Mesenteric fat pad (tissue), 1 donor: Measurements from ENCODE around the gene SIK3. TPM values are rescaled to one million over a fixed set of nuclear protein-coding genes. Genes with fewer than 3 reads are reported as not detected.
"Not testable (repeated sequence)": the region's sequence is repeated elsewhere in the genome, so short reads cannot be mapped to it uniquely, and the experiment has no call there.

Experiments
- DNase-seq: peaks from one replicate; pipeline ENCODE4 v3.0.0-alpha.2; 2020; ENCODE audit warnings: low spot score
- total RNA-seq: library from RNA; stranded (reverse); fragmentation: NEBNext Ultra II Directional; extraction: Animal tissue kit (Norgen Biotek cat#: 25700); gene quantifications from one replicate; pipeline ENCODE4 v1.2.1, GENCODE V29; 2021
- donor health status: DM: yes; HTN: yes; CAD: no.

SIK3 gene
- total RNA-seq, 1 donor from 2014 or later = 39.2 TPM

DNA sequence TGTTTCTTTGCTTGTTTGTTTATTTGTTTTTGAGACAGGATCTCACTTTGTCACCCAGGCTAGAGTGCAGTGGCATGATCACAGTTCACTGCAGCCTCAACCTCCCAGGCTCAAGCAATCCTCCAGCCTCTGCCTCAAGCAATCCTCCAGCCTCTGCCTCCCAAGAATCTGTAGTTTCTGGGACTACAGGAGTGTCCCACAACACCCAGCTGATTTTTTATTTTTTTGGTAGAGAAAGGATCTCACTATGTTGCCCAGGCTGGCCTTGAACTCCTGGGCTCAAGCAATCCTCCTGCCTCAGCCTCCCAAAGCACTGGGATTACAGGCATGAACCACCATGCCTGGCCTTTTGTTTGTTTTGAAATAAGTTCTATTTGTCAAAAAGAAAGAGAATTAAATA, 296.6 kb downstream of the SIK3 start:
- not testable (repeated sequence) for DNase-seq

DNA sequence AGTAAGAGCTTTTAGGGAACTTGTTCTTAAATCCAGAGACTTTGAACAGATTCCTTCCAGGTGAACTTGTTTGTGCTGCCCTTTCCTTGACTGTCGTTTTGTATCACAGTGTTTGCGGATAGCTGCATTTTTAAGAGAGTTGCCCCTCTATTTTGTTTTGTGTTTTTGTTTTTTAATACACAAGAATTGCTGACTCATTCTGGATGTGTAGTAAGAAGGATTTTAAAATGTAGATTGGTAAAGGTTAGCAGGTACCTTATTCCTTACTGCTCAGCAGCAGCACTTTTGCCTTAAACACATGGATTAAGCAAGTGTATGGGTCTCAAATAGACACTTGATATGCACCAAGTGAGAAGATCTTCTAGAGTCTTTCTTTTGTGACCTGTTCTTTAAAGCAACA, 297.6 kb downstream of the SIK3 start:
- DNase-seq = no peak

DNA sequence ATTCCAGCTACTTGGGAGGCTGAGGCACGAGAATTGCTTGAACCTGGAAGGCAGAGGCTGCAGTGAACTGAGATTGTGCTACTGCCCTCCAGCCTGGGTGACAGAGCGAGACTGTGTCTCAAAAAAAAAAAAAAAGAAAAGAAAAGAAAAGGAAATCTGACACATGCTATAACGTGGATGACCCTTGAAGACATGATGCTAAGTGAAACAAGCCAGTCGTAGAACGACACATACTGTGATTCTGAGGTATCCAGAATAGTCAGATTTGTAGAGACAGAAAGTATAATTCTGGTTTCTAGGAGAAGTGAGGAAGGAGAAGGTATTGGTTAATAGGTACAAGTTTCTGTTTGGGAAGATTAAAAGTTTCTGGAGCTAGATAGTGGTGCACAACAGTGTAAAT, 299.9 kb downstream of the SIK3 start:
- DNase-seq = no peak

DNA sequence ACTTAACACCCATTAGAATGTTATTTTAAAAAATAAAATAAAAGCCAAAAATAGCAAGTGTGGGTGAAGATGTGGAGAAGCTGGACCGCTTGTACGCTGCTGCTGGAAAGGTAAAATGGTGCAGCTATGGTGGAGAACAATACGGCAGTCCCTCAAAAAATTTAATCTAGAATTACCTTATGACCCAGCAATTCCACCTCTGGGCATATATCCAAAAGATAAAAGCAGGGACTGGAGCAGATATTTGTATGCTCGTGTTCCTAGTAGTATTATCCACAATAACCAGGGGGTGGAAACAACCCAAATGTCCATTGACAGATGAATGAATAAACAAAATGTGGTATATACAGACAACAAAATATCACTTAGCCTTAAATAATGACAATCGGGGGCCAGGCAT, 300.4 kb downstream of the SIK3 start:
- no peak for DNase-seq

DNA sequence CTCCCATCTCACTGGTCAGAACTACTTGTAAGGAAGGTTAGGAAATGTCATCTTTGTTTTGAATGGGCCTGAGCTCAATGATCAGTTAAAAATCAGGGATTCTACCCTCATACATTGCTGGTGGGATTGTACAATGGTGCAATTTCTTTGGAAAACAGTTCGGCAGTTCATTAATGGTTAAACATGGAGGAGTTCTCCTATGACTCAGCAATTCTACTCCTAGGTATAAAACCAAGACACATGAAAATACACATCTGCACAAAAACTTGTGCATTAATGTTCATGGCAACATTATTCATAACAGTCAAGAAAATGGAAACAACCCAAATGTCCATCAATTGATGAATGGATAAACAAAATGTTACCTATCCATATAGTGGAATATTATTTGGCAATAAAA, 301.7 kb downstream of the SIK3 start:
- no peak for DNase-seq

DNA sequence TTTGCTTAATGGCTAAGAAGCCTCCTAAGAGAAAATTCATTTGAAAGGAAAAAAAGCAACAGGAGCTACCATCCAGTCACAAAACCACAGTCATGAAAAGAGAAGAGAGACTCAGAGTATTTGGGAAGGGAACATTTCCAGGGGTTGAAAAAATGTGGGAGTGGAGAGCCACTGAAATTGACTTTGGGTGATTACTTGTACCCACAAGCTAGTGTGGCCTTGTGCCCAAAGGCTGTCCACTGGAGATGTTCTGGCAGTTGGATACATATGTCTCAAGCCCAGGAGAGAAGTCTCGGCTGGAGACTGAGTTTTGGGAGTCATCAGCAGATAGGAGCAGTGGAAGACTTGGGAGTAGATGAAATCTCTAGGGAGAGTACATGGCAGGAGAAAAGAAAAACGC, 303.4 kb downstream of the SIK3 start:
- DNase-seq = peak; percentile 14

DNA sequence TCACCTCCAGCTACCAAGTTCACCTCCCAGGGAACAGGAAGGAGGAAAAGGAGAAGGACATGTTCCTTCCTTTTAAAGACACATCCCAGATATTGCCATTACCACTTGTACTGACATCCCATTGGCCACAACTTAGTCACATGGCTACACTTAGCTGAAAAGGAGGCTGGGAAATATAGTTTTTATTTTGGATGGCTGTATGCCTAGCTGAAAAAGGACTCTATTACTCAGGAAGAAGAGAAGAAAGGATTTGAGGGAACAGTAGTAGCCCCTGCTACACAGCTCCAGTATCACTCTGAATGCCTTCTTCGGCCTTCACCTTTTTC, 304.5 kb downstream of the SIK3 start:
- DNase-seq = no peak

Other genes starting within 250 kb of the SIK3 start
- gene PAFAH1B2, start 45.9 kb upstream of the SIK3 start, total RNA-seq = 110 TPM
- gene SIDT2, start 80.3 kb upstream of the SIK3 start, total RNA-seq = 226 TPM
- 923 TPM for gene TAGLN, start 100.9 kb upstream of the SIK3 start, total RNA-seq
- gene PCSK7, start 133.6 kb upstream of the SIK3 start, total RNA-seq = 68.1 TPM
- gene RNF214, start 134.2 kb upstream of the SIK3 start, total RNA-seq = 21.9 TPM
- gene BACE1-AS, start 192.9 kb upstream of the SIK3 start, total RNA-seq = 6.6 TPM
- 25.5 TPM for gene BACE1, start 217.8 kb upstream of the SIK3 start, total RNA-seq
- 19.2 TPM for gene CEP164, start 229.4 kb upstream of the SIK3 start, total RNA-seq